ENCODE data around the gene CAMK2A.

CAMK2A gene

GRCh38 chr5:150210644-150211043 lies 78.9 kb downstream of the CAMK2A start:
- no peak for DNase-seq (ENCODE audit: low read depth)

DNA sequence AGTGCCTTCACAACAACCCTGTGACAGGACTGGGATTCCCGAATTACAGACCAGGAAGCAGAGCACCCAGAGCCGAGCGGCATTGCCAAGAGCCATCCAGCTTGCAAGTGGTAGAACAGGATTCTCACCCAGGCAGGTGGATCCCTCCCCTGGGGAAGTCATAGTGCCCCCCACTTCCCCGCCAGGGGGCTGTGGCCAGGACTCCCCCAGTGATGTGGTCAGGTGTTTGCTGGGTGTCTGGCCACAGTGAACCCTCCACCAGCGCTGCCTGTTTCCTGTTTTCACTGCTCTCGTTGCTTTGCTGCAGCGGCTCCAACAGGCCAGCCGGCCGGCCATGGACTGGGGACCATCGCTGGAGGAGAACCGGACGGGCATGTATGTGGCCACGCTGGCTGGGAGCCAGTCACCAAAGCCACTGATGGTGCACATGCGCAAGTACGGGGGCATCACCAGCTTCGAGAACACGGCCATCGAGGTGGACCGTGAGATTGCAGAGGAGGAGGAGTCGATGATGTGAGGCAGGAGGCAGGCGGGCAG lies 80.4 kb downstream of the CAMK2A start:
- DNase-seq (ENCODE audit: low read depth), result peak; percentile 12

GRCh38 chr5:150208187-150209098 lies 81.1 kb downstream of the CAMK2A start:
- DNase-seq (ENCODE audit: low read depth), result no peak

DNA sequence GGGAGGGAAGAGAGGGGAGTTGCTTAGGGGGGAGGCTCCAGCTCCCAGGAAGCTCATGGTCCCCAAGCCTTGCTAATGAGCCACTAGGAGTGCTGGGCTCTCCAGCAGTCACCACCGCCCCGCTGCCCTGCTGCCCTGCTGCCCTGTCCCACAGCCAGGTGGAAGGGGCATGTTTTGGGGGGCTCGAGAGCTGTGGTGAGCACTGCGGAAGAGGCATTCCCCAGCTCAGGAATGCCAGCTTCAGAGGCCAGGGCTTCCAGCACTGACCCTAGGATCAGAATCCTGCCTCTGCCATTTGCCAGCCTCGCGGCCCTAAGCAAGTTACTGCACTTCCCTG lies 82.8 kb downstream of the CAMK2A start:
- DNase-seq (ENCODE audit: low read depth), result no peak

GRCh38 chr5:150206098-150206778 lies 83.3 kb downstream of the CAMK2A start:
- DNase-seq (ENCODE audit: low read depth), result no peak

DNA sequence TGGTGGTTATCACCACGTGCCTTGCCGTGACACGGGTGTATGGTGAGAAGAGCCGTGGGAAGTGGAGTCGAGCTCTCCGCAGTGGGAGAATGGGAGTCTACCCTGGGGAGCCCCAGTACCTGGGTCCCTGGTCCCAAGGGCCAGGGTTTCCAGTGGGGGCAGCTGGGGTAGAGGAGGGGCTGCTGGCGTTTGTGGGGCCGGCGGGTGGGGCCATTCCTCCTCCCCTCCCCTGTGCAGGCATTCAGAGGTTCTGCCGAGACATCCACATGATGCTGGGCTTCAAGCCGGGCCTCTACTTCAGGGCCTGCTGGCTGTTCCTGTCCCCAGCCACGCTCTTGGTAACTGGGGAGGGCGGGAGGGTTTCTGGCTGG lies 85.0 kb downstream of the CAMK2A start:
- DNase-seq (ENCODE audit: low read depth), result no peak

GRCh38 chr5:150203832-150204589 lies 85.6 kb downstream of the CAMK2A start:
- DNase-seq (ENCODE audit: low read depth), result no peak

- no peak for DNase-seq (ENCODE audit: low read depth)
Measured at GRCh38 chr5:150202501-150202900, 87.1 kb downstream of the CAMK2A start.

DNA sequence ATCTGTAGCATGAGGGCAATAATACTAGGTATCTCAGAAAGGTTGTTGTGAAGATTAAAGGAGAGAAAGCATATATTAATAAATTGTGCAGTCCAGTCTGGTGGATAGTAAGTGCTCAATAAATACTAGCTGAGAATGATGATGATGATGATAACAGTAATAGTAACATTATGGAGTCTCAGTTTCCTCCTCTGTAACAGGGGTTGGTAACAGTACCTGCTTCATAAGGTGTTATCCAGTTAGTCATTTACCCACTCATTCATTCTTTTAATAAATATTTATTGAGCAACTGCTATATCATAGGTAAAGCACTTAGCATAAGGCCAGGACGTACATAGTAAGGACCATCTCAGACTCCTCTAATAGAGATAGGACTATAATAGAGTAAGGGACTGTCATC lies 92.1 kb downstream of the CAMK2A start:
- no peak for DNase-seq (ENCODE audit: low read depth)

GRCh38 chr5:150196986-150197385 lies 92.6 kb downstream of the CAMK2A start:
- DNase-seq (ENCODE audit: low read depth), result no peak

GRCh38 chr5:150196514-150196913 lies 93.1 kb downstream of the CAMK2A start:
- DNase-seq (ENCODE audit: low read depth), result no peak

DNA sequence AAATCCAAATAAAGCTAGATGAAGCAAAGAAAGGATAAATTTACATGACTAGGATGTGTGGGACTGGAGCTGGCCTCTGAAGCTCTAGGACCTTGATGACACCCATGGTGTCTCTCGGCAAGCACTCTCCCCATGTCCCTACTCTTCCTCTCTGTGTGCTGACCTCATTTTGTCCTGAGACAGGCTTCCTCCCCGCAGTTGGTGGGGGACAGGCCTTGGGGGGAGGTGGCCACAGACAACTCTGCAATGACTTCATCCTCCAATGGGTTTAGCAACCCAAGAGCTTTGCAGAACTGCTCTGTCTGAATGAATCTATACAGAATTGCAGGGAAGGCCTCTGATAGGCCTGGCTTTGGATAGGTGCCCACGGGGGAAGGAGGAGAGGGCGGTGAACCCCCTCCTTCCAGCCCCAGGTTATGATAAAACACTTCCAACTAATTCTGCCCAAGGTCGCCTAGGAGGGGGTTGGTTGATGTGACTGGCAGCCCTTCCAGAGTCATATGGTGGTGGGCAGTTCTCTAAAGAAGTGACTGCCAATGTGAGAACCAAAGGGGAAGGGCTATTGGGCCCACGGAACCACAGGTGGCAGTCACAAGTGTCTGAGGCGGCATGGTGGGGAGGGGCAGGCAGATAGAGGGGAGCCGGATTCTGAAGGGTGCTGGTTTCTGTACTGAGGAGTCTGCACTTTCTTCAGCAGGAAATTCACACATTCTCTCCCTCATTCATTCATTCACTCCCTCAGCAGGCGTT lies 93.7 kb downstream of the CAMK2A start:
- no peak for DNase-seq (ENCODE audit: low read depth)

- DNase-seq (ENCODE audit: low read depth), result no peak
Measured at GRCh38 chr5:150192462-150192861, 97.1 kb downstream of the CAMK2A start.

GRCh38 chr5:150190987-150191386 lies 98.6 kb downstream of the CAMK2A start:
- no peak for DNase-seq (ENCODE audit: low read depth)

- DNase-seq (ENCODE audit: low read depth), result no peak
Measured at GRCh38 chr5:150190503-150190979, 99.0 kb downstream of the CAMK2A start.

DNA sequence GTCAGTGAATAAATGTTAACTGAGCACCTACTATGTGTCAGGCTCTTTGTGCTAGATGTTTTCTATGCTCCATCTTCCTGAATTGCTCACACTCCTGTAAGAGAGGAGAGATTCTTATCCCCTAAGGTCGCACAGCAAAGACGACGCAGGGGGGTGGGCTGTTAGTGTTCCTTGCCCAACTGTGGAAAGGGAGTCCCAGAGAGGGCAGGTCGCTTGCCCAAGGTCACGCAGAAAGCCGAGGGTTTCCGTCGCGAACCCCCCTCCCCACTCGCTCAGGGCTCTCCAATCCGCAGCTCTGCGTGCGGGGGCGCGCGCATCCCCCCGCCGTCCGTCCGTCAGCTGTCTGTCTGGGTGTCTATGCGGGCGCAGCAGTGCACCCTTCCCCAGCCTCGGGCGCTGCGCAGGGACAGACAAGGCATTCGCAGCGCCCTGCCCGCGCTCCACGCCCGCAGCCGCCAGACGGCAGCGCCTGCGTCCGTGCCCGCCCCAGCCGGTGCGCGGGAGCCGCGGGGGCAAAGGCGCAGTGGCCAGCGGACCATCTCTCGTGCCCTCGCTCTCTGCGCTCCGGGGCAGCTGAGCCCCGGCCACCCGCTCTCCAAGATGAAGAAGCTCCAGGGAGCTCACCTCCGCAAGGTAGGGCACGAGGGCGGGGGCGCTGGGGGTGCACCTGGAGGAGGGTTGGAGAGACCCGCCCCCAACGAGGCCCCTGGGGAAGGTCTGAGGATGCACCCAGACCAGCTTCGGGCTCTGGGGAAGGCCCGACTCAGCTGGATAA lies 99.7 kb downstream of the CAMK2A start, which contains the start of gene SLC6A7:
SLC6A7 (plus strand) TSS at position 335 of the 775 bp plus-strand sequence; CDS start at position 601, 266 bp downstream.
- DNase-seq (ENCODE audit: low read depth), result no peak

DNA sequence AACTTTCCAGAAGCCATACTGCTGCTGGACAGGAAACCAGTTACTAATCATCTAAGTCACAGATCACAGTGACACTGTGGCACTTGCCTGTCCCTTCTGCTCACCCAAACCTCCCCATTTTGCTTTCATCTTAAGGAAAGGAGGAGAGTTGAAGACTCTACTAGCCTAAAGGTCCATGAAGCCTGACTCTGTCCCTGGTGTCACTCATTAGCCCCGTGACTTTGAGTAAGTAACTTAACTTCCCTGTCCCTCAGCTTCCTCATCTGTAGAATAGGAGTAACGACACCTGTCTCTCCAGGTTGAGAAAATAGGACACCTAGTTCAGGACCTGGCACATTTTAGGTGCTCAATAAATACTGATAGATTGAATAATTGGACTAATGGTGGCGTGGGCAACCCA lies 100.2 kb downstream of the CAMK2A start:
- no peak for DNase-seq (ENCODE audit: low read depth)

DNA sequence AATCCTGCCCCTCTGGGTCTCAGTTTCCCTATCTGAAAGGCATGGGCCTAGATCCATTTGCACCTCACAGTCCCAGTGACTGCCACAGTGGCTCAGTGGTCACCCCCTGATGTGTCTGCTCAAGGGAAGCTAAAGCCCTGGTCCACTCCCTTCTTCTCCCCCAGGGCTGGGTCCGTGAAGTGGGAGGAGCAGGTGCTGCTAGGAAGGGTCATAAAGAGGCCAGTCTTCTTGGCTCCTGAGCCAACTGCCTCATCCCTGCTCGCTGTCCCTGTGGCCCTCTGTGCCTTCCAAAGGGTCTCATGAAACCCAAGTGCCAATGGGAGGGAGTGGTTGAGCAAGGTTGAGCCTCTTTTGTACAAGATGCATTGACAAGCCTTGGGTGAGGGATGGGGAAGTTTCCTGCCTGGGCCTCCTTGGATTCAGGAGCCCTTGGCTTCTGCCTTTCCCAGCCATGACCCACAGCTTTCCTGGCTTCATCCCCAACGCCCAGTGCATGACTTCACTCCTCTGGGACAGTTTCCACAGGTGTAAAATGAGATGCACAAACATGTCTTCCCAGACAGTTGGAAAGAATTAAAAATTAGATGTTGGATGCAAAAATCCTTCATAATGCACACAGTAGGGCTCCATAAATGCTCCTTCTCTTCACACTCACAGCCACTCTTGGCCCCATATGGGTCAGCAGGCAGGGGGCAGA lies 101.3 kb downstream of the CAMK2A start:
- DNase-seq (ENCODE audit: low read depth), result no peak

- no peak for DNase-seq (ENCODE audit: low read depth)
Measured at GRCh38 chr5:150186897-150187296, 102.7 kb downstream of the CAMK2A start.

DNA sequence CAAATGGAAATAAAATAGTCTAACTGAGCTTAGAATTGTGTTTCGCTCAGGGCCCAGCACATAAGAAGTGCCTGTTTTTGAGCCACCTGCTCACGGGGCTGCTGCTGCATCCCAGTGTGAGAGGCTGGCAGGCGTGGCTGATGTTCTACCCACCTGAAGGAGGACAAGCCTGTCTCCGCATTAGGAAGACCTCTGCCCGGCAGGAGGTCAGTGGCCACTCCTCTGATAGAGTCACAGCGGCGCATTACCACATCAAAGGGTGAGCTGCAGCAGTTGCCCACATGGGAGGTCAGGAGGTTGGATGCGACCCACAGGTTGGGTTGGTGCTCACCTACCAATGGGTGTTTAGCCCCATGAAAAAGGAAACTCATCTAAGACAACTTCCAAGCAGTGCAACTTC lies 103.4 kb downstream of the CAMK2A start:
- no peak for DNase-seq (ENCODE audit: low read depth)
